GM18498 (cell line): ENCODE measurements around the gene SAMD8.
A peak's percentile ranks its signal among the peaks of the same experiment; 100 is the strongest.

ENCODE experiments used
- ATAC-seq: cut with Tn5 transposase; IDR thresholded peaks from one replicate; pipeline ENCODE4 v1.9.1; 2021; ENCODE audit warnings: mild to moderate bottlenecking, moderate library complexity; ENCODE audit not compliant: unreplicated experiment

The SAMD8 gene

DNA sequence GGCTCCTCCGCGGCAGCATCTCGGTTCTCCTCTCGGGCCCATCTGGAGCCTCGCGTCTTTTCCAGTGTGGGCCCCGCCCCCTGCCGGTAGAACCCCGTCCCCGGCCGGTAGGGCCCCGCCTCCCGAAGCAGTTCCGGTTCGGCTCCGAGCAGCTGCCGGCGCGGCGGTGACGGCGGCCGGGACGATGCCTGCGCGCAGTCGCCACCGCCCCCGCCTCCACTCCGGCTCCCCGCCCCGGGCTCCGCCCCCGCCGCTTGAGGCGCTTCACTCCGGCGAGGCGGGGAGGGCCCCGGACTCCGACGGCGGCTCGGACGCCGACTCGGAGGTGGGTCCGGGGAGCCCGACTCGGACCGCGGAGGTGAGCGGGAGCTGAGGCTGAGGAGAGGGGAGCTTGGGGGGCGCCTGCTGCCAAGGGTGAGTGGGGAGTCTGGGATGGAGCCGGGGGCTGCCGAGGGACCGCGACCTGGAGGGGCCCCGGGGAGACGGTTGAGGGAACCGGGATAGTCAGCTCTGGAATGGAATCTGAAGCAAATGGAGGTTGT is at the start of gene SAMD8:
TSS of gene SAMD8 (plus strand) at position 292 of the 542 bp plus-strand sequence. CDS start 38,873 bp downstream, outside the sequence.
- ATAC-seq: peak; percentile 79

GRCh38 chr10:75061709-75062505 is 49.5 kb upstream of the SAMD8 start:
- no peak for ATAC-seq

GRCh38 chr10:75062506-75063299 is 48.8 kb upstream of the SAMD8 start:
- ATAC-seq: no peak

DNA sequence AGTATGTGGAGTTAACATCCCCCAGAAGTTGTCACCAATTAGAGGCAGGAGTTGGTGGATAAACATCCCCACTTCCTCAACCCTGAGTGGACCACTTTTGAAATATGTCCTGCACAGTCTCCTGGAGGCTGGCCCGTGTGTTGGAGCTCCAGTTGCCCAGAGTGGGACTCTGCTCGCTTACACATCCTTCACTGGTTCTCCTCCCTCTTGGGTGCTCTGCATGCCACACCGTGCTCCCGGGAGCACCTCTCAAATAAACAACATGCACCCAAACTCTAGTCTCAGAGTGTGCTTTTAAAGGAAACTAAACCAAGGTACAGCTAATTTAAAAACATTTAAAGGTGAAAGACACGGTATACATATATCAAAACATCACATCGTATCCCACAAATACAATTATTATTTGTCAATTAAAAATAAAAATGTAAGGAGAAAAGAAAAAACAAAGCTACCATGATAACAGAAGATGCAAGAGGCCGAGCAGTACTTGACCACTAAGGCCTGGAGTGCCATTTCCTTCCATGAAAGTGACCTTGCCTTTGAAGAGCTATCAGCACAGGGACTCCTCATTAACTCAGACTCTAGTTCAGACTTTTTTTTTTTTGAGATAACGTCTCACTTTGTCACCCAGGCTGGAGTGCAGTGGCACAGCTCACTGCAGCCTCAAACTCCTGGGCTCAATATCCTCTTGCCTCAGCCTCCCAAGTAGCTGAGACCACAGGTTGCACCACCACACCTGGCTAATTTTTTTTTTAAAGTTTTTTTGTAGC is 47.8 kb upstream of the SAMD8 start:
- ATAC-seq: no peak

DNA sequence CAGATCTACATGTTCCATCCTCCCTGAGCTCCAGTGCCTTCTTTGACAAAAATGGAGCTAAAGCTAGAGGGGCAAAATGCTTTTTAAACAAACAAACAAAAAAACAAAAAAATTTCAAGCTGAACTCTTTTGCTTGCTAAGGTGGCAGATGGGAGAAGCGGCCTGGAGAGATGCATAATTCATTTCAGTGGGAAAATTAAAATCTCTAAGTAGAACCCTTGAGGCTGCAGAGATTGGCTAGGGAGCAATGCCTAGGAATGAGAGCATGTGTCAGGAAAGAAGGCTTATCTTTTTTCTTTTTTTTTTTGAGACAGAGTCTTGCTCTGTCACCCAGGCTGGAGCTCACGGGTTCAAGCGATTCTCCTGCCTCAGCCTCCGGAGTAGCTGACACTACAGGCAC is 46.4 kb upstream of the SAMD8 start:
- no peak for ATAC-seq

GRCh38 chr10:75066271-75066670 is 45.2 kb upstream of the SAMD8 start:
- ATAC-seq: no peak

DNA sequence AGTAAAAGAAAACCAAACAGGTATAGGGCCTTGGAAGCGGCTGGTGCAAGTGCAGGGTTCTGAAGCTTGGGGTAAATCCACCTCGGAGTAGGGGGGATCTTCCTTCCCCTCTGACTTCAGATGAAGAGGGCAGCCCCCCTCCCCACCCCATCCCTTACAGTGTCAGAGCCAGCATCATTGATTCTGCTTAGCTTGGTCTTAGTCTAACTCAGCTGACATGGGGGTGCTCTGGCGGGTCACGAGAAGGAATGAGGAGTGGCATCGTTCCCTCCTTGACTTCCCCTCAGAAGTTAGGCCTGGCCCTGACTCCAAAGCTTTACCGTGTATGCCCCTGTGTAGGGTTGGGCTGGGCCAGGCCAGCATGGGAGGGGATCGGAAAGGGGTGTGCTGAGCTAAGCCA is 44.2 kb upstream of the SAMD8 start:
- ATAC-seq: no peak

DNA sequence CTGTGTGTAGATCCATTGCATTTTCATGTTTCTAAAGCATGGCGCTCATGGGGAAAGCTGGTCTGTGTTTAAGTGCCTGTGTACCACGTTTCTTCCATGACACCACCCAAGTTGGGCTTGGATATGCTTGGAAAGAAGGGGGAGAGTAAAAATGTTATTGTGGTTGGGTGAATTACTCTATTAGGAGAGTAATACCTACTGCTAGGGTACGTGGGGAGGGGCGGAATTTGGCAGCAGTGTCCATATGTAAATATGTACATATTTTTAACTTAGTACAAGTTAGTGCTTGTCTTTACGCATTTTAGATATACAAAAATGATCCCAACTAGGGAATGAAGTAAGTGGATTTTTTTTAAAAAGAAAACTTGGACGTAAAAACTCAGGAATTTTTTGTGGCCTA is 42.9 kb upstream of the SAMD8 start:
- no peak for ATAC-seq

- no peak for ATAC-seq
These were observed 41.0 kb upstream of the SAMD8 start for GRCh38 chr10:75070476-75070875.

DNA sequence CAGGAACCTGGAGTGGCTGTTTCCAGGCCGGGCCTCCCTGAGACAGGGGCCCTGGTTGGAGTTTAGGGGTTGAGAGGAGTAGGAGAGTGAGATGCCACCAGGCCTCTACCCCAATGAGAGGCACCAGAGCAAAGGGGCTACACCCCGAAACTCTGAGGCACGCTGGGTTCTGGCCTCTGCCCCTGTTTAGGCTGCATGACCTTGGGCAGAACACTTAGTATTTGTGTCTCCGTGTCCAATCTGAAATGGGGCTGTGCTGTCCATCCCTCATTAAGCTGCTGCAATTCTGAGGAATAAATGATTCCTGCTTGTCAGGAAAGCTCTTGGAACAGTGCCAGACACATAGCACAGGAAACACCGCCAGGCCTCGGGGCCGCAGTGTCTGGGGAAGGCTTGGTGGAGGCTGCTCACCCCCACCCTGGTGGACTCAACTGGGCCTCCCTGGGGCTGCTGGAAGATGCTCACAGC is 40.5 kb upstream of the SAMD8 start:
- ATAC-seq: no peak

DNA sequence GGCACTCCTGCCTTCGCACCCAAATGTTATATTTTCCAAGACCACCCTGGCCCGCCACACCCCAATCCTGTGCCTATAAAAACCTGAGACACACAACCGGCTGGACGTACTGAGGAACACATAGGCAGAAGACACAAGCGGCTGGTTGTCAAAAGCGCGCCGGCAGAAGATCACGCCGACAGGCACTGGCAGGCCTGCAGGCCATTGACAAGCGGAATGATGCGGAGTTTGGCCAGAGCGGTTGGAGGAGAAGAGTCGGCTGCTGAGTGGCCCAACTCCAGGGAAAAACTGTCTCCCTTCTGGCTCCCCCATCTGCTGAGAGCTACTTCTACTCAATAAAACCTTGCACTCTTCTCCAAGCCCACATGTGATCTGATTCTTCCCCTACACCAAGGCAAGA is 39.7 kb upstream of the SAMD8 start:
- no peak for ATAC-seq

GRCh38 chr10:75072727-75073126 is 38.7 kb upstream of the SAMD8 start:
- ATAC-seq: no peak

- no peak for ATAC-seq
These were observed 38.0 kb upstream of the SAMD8 start for GRCh38 chr10:75073442-75073841.

GRCh38 chr10:75074711-75075445 is 36.6 kb upstream of the SAMD8 start:
- no peak for ATAC-seq

DNA sequence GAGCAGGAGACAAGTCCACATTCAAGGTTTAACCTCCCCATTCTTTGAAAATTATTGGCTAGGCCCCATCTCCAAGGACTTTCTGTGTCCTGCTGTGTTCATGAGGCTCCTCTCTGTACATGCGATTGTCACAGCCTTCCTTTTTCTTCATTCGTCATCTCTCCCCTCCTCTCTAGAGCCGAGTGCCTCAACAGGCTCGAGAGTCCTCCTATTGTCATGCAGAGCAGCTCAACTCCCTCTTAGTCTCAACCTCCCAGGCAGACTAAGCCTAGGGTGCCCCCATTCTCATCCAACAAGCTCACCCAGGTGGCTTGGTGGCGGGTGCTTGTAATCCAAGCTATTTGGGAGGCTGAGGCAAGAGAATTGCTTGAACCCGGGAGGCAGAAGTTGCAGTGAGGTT is 35.1 kb upstream of the SAMD8 start:
- no peak for ATAC-seq

GRCh38 chr10:75079436-75080083 is 31.9 kb upstream of the SAMD8 start:
- ATAC-seq: no peak

GRCh38 chr10:75080554-75080953 is 30.9 kb upstream of the SAMD8 start:
- ATAC-seq: no peak

DNA sequence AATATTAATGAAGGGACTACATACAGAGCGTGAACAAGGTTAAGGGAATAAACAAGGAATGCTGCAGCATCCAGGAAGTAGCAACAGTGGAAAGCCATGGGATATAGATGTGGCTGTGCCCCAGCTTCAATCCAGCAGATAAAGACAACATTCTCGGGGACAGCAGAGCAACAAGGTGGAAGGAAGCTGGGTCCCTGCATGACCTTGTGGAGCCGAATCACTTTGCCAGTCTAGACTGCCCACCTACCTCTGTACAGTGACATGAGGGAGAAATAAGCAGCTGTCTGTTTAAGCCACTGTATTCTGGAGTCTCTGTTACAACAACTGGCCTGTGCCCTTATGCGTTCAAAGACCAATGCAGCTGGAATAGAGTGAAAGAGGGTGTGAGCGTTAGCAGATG is 30.1 kb upstream of the SAMD8 start:
- no peak for ATAC-seq

GRCh38 chr10:75083972-75084833 is 27.3 kb upstream of the SAMD8 start:
- no peak for ATAC-seq
